HG03520 (cell line): ENCODE results near the gene UMAD1.

Source experiments
- ATAC-seq: cut with Tn5 transposase; IDR thresholded peaks from one replicate; pipeline ENCODE4 v1.9.1; 2021; ENCODE audit warnings: mild to moderate bottlenecking, moderate library complexity; ENCODE audit not compliant: unreplicated experiment

UMAD1 gene

GRCh38 chr7:7870555-7870954 is 230.0 kb downstream of the UMAD1 start:
- ATAC-seq = no peak

GRCh38 chr7:7876419-7876818 is 235.9 kb downstream of the UMAD1 start:
- no peak for ATAC-seq

DNA sequence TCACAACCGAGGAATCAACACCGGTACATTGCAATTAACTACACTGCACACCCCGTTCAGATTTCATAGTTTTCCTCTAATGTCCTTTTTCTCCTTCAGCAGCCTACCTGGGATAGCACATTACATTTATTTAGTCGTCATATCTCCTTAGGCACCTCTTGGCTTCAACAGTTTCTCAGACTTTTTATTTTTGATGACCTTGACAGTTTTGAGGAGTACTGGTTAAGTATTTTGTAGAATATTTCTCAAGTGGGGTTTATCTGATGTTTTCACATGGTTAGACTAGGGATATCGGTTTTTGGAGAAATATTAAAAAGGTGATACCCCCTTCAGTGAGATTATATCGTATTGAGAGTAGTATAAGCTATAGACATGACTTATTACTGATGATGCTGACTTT is 241.0 kb downstream of the UMAD1 start:
- no peak for ATAC-seq

DNA sequence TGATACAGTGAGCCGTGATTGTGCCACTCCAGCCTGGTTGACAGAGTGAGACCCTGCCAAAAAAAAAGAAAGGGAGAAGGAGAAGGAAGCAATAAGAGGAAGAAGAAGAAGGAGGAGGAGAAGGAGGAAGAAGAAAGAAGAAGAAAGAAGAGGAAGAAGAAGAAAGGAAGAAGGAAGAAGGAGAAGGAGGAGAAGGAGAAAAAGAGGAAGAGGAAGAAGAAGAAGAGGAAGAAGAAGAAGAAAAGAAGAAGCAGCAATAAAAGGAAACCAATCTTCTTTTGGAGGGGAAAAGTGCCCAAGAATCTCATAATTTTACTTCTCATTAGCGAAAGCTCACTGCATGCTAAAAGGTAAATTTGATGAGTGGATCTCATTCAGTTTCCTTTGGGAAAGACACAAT is 242.3 kb downstream of the UMAD1 start:
- ATAC-seq = no peak

- no peak for ATAC-seq
These were observed 242.8 kb downstream of the UMAD1 start for GRCh38 chr7:7883394-7883793.

GRCh38 chr7:7884855-7885254 is 244.3 kb downstream of the UMAD1 start:
- ATAC-seq = no peak

GRCh38 chr7:7889791-7890568 is 249.4 kb downstream of the UMAD1 start:
- no peak for ATAC-seq

DNA sequence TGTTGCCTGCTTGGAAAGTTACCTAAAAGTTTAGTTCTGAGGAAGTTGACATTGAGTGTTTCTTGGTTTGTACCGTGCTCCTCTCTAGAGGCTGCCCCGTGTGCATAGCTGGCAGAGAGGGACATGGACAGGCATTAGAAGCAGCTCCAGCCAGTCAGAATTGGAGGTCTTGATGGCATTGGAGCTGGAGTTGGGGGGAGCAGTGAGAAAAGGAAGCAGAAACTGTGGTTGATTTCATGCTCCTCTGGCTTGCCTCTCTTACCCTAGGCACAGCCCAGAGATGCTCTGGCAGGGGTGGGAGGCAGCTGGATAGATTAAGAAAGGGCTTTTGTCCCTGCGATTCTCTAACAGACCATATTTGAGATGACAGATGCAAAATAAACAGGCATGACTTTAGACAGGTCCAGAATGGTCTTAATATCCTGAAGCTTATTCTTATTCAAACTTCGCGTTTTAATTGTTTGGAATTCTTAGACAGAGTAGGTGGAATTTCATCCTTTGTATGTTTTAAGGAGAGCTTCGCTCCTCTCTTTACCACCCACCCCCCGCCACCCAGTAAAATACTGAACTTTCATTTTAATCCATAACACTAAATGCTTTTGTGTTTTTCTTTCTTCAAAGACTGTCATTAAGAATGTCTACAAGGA is 254.6 kb downstream of the UMAD1 start:
- no peak for ATAC-seq

DNA sequence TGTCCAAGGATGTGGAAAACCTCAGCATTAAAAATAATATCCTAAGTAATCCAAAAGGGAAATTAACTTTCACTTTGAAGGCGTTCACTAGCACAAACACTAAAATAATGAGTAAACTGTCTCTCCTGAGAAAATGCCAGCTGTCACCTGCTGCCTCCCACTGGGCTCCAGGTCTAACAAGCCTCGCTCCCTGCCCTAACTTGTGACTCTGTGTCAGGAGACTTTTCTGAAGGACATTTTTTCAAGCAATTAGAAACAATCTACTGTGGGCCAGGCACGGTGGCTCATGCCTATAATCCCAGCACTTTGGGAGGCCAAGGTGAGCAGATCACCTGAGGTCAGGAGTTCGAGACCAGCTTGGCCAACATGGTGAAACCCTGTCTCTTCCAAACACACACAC is 255.2 kb downstream of the UMAD1 start:
- no peak for ATAC-seq

- ATAC-seq = no peak
These were observed 257.0 kb downstream of the UMAD1 start for GRCh38 chr7:7897509-7897908.

DNA sequence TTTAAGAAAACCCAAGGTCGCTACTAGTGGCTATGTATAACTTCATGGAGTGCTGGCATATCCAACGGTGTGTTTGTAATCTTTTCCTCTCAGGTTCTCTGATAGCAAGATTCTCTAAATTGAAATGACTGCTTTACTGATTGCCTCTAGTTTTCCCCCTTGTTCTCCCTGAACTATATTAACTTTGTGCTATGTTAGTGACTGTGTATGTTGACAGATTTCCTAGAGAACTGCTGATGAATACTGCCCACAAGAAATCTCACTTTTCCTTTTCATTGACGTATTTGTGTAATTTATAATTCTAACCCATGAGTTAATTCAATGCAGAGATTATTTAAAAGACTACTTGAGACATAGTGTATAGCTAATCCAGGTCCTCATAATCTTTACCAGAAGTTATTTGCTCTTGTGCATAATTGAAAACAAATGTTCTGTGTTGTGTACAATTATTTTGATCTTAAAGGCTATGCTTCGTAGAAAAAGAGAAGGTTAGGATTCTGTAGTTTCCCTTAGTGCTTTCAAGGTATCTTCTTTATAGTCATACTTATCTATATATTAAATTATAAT is 257.5 kb downstream of the UMAD1 start:
- ATAC-seq = no peak

DNA sequence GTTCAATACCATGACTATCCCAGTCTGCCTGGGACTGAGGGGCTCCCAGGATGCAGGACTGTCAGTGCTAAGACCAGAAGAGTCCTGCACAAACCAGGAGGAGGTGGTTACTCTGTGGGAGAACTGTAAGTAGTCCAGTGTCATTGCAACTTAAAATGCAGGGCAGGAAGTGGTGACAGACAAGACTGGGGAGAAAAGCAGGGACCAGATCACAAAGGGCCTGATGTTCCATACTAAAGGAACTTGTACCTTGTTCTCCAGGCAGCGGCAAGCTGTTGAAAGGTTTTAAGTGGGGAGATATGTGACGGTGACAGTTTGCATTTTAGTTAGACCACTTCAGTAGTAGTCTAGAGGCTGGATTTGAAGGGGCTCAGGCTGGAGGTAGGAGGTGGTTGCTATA is 262.3 kb downstream of the UMAD1 start:
- no peak for ATAC-seq

- ATAC-seq = no peak
These were observed 266.8 kb downstream of the UMAD1 start for GRCh38 chr7:7907306-7907705.

- ATAC-seq = no peak
These were observed 268.1 kb downstream of the UMAD1 start for GRCh38 chr7:7908622-7909145.

DNA sequence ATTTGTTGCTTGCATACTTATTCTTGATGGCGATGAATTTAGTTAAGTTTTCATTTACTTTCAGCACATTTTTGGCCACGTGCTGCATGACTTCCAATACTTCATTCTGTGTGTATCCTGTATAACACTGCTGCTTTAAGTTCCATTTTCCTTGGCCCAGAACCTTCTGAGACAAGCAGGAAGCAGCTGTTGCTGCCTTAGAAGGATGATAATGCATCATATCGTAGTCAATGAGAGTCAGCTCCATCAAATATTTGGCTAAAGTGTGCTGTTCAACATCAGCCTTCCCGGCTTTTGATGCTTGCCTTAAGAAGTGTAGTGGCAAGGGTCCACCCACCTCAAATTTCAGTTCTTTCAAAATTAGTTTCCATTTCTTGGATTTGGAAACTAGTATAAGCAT is 268.8 kb downstream of the UMAD1 start:
- no peak for ATAC-seq

DNA sequence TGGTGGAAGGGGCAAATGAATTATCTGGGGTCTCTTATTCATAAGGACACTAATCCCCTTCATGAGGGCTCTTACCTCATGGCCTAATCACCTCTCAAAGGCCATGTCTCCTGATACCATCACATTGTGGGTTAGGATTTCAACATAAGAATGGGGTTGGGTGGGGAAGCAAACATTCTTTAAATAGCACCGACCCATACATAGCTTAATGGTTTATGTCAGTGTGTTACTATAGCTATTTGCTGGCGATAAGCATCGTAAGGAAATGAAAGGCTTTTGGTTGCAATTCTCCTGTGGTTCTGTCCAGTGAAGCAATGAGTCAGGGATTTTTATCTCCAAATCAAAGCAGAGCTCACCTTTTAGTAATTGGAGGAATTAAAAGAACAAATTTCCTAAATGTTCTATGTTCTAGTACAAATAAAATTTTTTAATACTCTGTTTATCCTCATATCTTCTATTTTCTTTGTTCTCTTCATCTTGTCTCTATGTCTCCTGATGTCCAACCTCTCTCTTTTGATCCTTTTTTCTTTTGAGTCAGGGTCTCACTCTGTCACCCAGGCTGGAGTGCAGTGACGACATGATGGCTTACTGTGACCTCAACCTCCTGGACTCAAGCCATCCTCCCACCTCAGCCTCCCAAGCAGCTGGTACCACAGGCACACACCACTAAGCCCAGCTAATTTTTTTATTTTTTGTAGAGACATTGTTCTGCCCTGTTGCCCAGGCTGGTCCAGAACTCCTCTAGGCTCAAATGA is 271.0 kb downstream of the UMAD1 start:
- ATAC-seq = no peak

DNA sequence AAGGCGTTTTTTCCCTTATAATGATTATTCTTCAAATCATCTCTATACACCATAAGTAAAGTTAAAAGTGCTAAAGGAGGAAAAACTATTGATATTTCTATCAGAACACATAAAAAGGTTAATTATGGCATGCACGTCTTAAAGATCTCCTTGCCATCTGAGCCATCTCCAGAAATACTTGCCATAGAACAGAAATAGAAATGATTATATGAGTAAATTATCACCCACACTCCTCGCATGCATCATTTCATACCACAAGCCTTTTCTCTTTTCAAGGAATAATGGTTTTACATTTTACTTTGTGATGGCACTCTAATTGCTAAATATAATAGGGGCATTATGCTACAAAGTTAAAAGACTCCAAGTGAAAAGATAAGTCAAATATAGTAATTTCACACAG is 272.4 kb downstream of the UMAD1 start:
- ATAC-seq = no peak

- no peak for ATAC-seq
These were observed 273.0 kb downstream of the UMAD1 start for GRCh38 chr7:7913504-7913903.

DNA sequence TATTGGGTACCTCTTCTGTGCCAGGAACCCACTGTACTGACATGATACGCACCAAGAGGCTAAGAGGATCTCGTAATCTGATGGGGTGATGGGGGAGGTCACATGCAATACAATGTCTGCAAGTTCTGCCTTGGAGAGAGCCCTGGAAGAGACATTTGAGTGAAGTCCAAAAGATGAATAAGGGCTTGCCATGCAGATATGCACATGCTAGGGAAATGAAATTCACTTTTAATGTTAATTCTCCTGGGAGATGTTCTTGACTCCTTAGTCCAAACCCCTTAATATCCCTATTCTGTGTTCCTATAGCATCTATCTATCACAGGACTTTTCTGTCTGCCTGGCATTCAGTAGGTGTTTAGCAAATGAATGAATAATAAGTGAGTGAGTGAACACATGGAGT is 274.0 kb downstream of the UMAD1 start:
- no peak for ATAC-seq

DNA sequence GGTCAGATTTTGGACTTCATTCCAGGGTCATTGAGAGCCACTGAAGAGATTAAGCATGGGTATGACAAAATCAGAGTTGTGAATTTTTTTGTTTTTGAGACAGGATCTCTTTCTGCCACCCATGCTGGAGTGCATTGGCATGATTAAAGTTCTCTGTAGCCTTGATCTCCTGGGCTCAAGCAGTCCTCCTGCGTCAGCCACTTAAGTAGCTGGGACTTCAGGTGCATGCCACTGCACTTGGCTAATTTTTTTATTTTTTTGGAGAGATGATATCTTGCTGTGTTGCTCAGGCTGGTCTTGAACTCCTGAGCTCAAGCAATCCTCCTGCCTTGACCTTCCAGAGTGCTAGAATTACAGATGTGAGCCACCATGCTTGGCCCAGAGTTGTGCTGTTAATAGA is 275.5 kb downstream of the UMAD1 start:
- ATAC-seq = no peak

- no peak for ATAC-seq
These were observed 277.0 kb downstream of the UMAD1 start for GRCh38 chr7:7917593-7917992.
